ENCODE results near the gene TFB1M. TPM values are rescaled to one million over a fixed set of nuclear protein-coding genes. Genes with fewer than 3 reads are reported as not detected.
"Not testable (repeated sequence)": the region's sequence is repeated elsewhere in the genome, so short reads cannot be mapped to it uniquely, and the experiment has no call there.

TFB1M gene
- total RNA-seq, 8 experiments from 2014 or later = 14.6 to 38.9 (median 21.0) TPM

DNA sequence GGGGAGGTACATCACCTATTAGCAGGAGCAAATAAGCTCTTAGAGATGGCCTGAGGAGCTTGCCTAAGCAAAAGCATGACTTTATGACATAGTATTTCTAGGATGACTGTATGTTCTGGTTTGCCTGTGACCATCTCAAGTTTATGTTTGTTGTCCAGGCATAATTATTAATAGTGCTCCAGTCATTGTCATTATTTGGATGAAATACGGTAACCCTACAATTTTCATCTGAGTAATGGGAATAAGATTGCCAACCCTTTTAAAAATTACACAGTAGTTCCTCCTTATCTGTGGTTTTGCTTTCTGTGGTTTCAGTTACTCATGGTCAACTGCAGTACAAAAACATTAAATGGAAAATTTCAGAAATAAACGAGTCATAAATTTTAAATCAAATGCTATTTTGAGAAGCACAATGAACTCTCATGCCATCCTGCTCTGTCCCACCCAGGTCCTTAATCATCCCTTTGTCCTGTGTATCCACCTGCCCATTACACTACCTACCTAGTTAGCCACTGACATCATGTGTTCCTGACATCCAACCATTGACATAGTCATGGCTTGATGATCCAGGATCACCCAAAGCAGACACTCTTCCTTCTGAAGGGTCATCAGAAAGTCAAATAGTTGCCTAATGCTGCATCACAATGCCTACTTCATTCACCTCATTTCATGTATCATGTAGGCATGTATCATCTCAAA lies 27.0 kb upstream of the TFB1M start:
- no peak overlapping the region for H3K27ac ChIP-seq
- H3K4me3 ChIP-seq = no peak overlapping the region
- in situ Hi-C loops (cut with MboI; ENCODE audit: low pct_unique_long_range_greater_than_20kb in 2 of 9, low sequenced_read_pairs in 9 of 9, unreplicated experiment in 9 of 9) = loop anchor here in 6 of 9 experiments (10.0 to 25.0 kb wide), 4 partner anchors 146 to 596 kb away; no protein-coding TSS in a partner anchor
- no peak for ATAC-seq (replicated peaks in 6 of 8)
- no peaks in the 10 kb centered on the region for H3K4me1 ChIP-seq (replicated peaks in 1 of 2)
- 7 to 100% (median 69%) methylated on average over 1 to 2 of the region's 2 CpGs for WGBS, 10 experiments

DNA sequence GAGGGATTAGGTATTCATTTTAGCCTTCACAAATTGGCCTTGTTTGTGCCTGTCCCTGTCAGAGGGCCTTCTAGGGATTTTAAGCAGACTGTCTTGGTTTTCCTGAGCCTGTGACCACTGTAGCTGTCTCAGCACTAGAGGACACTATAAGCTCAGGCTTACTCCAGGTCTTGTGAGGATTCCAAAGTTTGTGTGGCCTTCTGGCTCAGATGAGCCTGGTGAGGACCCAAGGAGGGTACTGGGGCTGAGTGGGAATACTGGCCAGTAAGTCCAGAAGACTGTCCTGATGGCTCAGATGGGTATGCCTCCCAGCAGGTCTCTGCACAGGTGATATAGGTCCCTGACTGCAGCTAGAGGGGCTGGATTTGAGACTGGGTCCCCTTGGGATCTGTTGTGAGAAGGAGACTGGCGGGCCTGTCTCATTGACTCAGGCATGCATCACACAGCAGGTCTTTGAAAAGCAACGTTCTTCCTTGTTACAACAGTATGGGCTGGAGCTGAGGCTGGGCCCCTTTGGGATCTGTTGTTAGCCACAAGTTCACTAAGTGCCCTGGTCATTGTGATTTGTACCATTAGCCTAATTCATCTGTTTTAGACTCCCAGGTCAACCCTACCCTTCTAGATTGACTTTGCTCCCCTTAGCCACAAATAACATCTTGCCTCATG lies 26.3 kb upstream of the TFB1M start:
- 0 to 100% (median 70%) methylated on average over 1 to 2 of the region's 2 CpGs; no CpG with 5 or more reads in 5 of the 10 experiments for WGBS, 10 experiments
- Histone ChIP-seq H3K4me1 (replicated peaks in 1 of 2) (no peaks in the 10 kb centered on the region), H3K27ac (no peak overlapping the region), H3K4me3 (no peak overlapping the region)
- in situ Hi-C loops (cut with MboI; ENCODE audit: low pct_unique_long_range_greater_than_20kb in 2 of 9, low sequenced_read_pairs in 9 of 9, unreplicated experiment in 9 of 9) = loop anchor here in 6 of 9 experiments (10.0 to 25.0 kb wide), 4 partner anchors 147 to 597 kb away; no protein-coding TSS in a partner anchor
- ATAC-seq (replicated peaks in 6 of 8) = peak in 3 of 8 experiments; percentile 40 to 48 (median 47)

DNA sequence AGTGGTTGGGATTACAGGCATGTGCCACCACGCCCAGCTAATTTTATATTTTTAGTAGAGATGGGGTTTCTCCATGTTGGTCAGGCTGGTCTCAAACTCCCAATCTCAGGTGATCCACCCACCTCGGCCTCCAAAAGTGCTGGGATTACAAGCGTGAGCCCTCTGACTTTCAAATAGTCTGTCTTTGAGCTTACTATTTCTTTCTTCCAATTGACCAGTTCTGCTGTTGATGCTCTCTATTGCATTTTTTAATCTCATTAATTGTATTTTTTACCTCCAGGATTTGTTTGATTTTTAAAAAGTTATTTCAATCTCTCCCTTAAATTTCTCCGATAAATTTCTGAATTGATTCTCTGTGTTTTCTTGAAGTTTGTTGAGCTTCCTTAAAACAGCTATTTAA lies 25.6 kb upstream of the TFB1M start:
- not testable (repeated sequence) for H3K27ac ChIP-seq; H3K4me1 ChIP-seq (replicated peaks in 1 of 2); H3K4me3 ChIP-seq; ATAC-seq (replicated peaks in 6 of 8)
- in situ Hi-C loops (cut with MboI; ENCODE audit: low pct_unique_long_range_greater_than_20kb in 2 of 9, low sequenced_read_pairs in 9 of 9, unreplicated experiment in 9 of 9) = loop anchor here in 6 of 9 experiments (10.0 to 25.0 kb wide), 4 partner anchors 147 to 597 kb away; no protein-coding TSS in a partner anchor
- WGBS, 10 experiments = 86 to 100% (median 96%) methylated on average over 1 to 4 of the region's 4 CpGs; no CpG with 5 or more reads in 1 of the 10 experiments

DNA sequence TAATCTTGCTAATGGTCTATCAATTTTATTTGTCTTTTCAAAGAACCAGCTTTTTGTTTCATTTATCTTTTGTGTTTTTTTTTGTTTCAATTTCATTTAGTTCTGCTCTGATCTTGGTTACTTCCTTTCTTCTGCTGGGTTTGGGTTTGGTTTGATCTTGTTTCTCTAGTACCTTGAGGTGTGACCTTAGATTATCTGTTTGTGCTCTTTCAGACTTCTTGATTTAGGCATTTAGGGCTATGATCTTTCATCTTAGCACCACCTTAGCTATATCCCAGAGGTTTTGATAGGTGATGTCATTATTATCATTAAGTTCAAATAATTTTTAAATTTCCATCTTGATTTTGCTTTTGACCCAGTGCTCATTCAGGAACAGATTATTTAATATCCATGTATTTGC lies 24.0 kb upstream of the TFB1M start:
- not testable (repeated sequence) for H3K27ac ChIP-seq; H3K4me1 ChIP-seq (replicated peaks in 1 of 2); ATAC-seq (replicated peaks in 6 of 8); H3K4me3 ChIP-seq
- in situ Hi-C loops (cut with MboI; ENCODE audit: low pct_unique_long_range_greater_than_20kb in 2 of 9, low sequenced_read_pairs in 9 of 9, unreplicated experiment in 9 of 9) = loop anchor here in 5 of 9 experiments (25.0 kb wide), 3 partner anchors 149 to 599 kb away; no protein-coding TSS in a partner anchor

DNA sequence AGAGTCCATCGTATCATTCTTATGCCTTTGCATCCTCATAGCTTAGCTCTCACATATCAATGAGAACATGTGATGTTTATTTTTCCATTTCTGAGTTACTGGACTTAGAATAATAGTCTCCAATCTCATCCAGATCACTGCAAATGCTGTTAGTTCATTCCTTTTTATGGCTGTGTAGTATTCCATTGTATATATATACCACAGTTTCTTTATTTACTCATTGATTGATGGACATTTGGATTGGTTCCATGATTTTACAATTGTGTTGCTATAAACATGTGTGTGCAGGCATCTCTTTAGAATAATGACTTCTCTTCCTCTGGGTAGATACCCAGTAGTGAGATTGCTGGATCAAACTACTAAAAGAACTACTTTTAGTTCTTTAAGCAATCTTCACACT lies 21.0 kb upstream of the TFB1M start:
- Histone ChIP-seq H3K4me1 (replicated peaks in 1 of 2) (no peaks in the 10 kb centered on the region), H3K4me3 (no peak overlapping the region), H3K27ac (no peak overlapping the region)
- ATAC-seq (replicated peaks in 6 of 8) = no peak
- in situ Hi-C loops (cut with MboI; ENCODE audit: low pct_unique_long_range_greater_than_20kb in 2 of 9, low sequenced_read_pairs in 9 of 9, unreplicated experiment in 9 of 9) = loop anchor here in 5 of 9 experiments (25.0 kb wide), 3 partner anchors 152 to 602 kb away; no protein-coding TSS in a partner anchor
- 88 to 100% (median 100%) methylated on average over 1 of the region's 1 CpG; no CpG with 5 or more reads in 5 of the 10 experiments for WGBS, 10 experiments

DNA sequence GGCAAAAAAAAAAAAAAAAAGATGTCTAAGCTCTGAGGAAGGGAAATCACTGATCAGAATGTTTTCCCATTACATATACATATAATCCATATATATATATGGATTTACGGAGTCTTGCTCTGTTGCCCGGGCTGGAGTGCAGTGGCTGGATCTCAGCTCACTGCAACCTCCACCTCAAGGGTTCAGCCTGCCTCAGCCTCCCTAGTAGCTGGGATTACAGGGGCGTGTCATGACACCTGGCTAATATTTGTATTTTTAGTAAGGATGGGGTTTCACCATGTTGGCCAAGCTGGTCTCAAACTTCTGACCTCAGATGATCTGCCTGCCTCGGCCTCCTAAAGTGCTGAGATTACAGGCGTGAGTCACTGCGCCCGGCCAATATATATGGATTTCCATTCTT lies 19.8 kb upstream of the TFB1M start:
- not testable (repeated sequence) for H3K4me1 ChIP-seq (replicated peaks in 1 of 2); H3K27ac ChIP-seq; ATAC-seq (replicated peaks in 6 of 8); H3K4me3 ChIP-seq
- 80 to 100% (median 94%) methylated on average over 1 to 6 of the region's 7 CpGs; no CpG with 5 or more reads in 2 of the 10 experiments for WGBS, 10 experiments
- in situ Hi-C loops (cut with MboI; ENCODE audit: low pct_unique_long_range_greater_than_20kb in 2 of 9, low sequenced_read_pairs in 9 of 9, unreplicated experiment in 9 of 9) = loop anchor here in 5 of 9 experiments (25.0 kb wide), 3 partner anchors 153 to 603 kb away; no protein-coding TSS in a partner anchor

DNA sequence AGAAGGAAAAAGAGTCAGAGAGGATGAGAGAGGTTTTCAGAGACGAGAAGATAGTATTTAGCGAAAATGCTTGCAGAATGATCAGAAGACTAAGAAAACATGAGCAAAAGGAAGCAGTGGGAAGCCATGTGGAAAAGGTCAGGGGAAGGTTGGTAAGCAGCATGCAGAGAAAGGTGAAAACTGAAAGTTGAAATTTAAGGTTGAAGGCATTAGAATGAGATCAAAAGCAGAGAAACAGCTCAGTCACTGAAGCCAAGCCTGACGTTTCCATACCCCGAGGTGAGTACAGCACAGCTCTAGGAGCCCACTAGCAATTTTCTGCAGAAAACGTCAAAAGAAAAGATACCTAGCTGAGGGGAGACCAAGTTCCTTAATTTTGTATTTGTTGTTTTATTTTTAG lies 19.1 kb upstream of the TFB1M start:
- ATAC-seq (replicated peaks in 6 of 8) = no peak
- in situ Hi-C loops (cut with MboI; ENCODE audit: low pct_unique_long_range_greater_than_20kb in 2 of 9, low sequenced_read_pairs in 9 of 9, unreplicated experiment in 9 of 9) = loop anchor here in 5 of 9 experiments (25.0 kb wide), 3 partner anchors 154 to 604 kb away; no protein-coding TSS in a partner anchor
- H3K4me3 ChIP-seq = no peak overlapping the region
- no peak overlapping the region for H3K27ac ChIP-seq
- no peaks in the 10 kb centered on the region for H3K4me1 ChIP-seq (replicated peaks in 1 of 2)
- WGBS, 10 experiments = 62 to 92% (median 76%) methylated on average over 2 to 5 of the region's 5 CpGs

DNA sequence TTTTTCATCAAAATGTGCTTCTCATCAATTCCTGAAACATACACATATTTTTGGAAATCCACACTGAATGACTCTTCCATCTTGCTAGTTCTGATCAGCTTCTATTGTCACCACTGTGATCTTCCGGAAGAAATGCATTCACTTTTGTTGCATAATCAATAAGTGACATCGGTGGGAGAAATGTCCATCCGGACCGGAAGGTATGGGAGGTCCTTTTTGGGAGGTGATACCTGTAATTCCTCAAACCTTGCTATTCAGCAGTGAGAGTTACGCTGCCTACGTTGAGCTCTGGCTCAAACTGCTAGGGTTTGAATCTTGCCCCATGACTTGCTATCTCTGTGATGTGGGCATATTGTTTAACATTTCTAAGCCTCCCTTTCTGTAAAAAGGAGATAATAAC lies 16.6 kb upstream of the TFB1M start:
- Histone ChIP-seq H3K27ac (no peak overlapping the region), H3K4me1 (replicated peaks in 1 of 2) (no peaks in the 10 kb centered on the region), H3K4me3 (no peak overlapping the region)
- ATAC-seq (replicated peaks in 6 of 8) = no peak
- in situ Hi-C loops (cut with MboI; ENCODE audit: low pct_unique_long_range_greater_than_20kb in 2 of 9, low sequenced_read_pairs in 9 of 9, unreplicated experiment in 9 of 9) = loop anchor here in 5 of 9 experiments (25.0 kb wide), 3 partner anchors 156 to 606 kb away; no protein-coding TSS in a partner anchor
- WGBS, 10 experiments = 80 to 100% (median 90%) methylated on average over 2 to 6 of the region's 6 CpGs; no CpG with 5 or more reads in 3 of the 10 experiments

DNA sequence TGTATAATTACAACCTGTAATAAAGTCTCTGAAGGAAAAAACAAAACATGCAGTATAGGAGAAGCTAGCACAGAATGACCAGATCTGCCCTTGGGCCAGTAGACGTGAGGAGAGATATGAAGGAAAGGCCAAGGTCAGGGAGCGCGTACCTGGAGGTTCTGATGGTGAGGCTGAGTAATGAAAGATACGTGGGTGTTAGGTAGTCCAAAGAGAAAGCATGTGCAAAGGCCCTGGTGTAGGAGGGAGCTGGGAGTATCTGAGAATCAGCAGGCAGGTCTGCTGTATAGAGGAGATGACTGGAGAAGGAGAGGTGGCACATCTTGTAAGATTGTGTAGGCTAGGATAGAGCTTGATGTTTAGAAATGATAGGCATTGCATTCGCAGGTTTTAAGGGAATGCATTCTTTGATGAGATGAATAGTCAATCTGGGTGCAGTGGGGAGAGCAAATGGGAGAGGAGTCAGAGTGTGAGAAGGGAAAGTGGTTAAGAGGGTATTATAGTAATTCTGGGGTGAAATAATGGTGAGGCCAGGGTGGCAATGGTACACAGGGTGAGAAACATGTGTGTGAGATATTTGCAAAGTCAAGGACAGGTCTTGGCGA lies 15.9 kb upstream of the TFB1M start:
- 80 to 100% (median 95%) methylated on average over 1 to 6 of the region's 6 CpGs for WGBS, 10 experiments

DNA sequence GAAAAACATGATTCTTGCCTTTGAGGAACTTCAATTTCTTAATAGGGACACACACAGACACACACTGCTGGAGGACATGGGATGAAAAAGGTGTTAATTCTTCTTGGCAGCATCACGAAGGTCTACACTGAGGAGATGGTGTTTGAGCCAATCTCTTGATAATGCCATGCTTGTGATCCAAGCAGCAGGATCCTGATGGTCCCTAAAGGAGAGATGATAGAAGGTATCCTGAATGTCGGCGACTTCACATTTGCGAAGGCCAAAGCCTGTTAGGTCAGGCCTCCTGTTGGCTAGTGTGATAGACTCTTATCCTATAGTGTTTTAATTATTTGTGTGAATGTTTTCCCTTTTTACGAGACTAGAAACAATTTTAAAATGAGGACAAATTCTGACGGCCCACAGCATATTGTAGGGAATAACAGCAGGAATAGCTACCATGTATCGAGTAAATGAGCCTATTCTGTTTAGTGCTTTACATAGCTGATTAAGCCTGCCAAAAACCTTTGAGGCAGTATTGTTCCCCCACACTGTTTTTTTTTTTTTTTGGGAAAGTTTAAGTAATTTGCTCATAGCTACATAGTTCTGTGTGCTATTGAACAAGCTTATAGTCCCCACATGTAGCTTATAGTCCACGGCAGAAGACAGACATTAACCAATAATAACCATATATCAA lies 15.3 kb upstream of the TFB1M start:
- no peak for ATAC-seq (replicated peaks in 6 of 8)
- Histone ChIP-seq H3K4me1 (replicated peaks in 1 of 2) (no peaks in the 10 kb centered on the region), H3K4me3 (no peak overlapping the region), H3K27ac (no peak overlapping the region)
- in situ Hi-C loops (cut with MboI; ENCODE audit: low pct_unique_long_range_greater_than_20kb in 2 of 9, low sequenced_read_pairs in 9 of 9, unreplicated experiment in 9 of 9) = loop anchor here in 5 of 9 experiments (25.0 kb wide), 3 partner anchors 158 to 608 kb away; no protein-coding TSS in a partner anchor
- 84 to 96% (median 89%) methylated on average over 3 to 8 of the region's 8 CpGs; no CpG with 5 or more reads in 3 of the 10 experiments for WGBS, 10 experiments

More for the DNA sequence above, 15.9 kb upstream of the TFB1M start:
- no peak for ATAC-seq (replicated peaks in 6 of 8)
- Histone ChIP-seq H3K4me1 (replicated peaks in 1 of 2) (no peaks in the 10 kb centered on the region), H3K27ac (no peak overlapping the region), H3K4me3 (no peak overlapping the region)
- in situ Hi-C loops (cut with MboI; ENCODE audit: low pct_unique_long_range_greater_than_20kb in 2 of 9, low sequenced_read_pairs in 9 of 9, unreplicated experiment in 9 of 9) = loop anchor here in 5 of 9 experiments (25.0 kb wide), 3 partner anchors 157 to 607 kb away; no protein-coding TSS in a partner anchor

DNA sequence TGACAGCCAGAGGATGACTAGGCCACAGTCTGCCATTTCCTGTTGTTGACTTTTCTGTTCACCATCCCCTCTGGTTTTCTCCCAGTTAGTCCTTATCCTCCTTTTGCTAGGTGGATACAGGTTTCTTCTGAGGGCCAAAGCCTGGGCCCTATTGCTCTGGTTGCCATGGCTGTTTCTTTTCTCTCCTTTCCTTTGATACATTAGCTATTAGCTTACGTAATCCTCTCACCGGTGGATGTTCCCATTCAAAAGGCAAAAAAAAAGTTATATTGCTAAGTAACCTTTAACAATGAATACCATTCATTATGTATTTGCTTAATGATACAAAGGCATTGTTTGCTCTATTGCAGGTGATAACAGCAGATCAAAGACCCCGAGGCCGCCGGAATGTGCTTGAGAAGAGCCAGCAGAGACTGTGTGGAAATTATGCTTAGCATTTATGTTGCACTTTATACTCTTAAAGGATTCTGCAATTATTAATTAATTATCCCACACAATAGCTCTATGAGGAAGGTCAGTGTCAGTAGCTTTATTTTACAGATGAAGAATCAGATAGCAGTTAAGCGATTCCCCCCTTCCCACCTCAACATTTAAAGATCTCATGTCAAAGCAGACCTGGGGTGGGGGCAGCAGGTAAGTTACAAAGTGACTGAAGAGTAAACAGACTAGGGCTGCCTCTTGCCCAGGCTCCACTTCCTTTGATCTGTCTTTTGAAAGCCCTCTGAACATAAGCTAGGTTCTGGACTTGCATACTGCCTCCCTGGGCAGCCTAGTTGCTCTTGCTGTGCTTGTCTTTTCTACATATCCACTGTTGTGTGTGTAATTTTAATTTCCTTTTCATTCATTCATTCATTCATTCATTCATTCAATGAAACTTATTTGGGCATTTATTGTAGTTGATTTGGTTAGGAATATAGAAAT lies 14.5 kb upstream of the TFB1M start:
- Histone ChIP-seq H3K4me1 (replicated peaks in 1 of 2) (no peaks in the 10 kb centered on the region), H3K27ac (no peak overlapping the region), H3K4me3 (no peak overlapping the region)
- peak in 2 of 8 experiments; percentile 31 to 83 for ATAC-seq (replicated peaks in 6 of 8)
- 14 to 98% (median 69%) methylated on average over 2 to 6 of the region's 6 CpGs; no CpG with 5 or more reads in 1 of the 10 experiments for WGBS, 10 experiments
- in situ Hi-C loops (cut with MboI; ENCODE audit: low pct_unique_long_range_greater_than_20kb in 2 of 9, low sequenced_read_pairs in 9 of 9, unreplicated experiment in 9 of 9) = loop anchor here in 5 of 9 experiments (25.0 kb wide), 3 partner anchors 159 to 609 kb away; no protein-coding TSS in a partner anchor

All from motor neuron (in vitro differentiated cells).